ENCODE results near the gene ZNF689. TPM values are rescaled to one million over a fixed set of nuclear protein-coding genes. Genes with fewer than 3 reads are reported as not detected.

ZNF689 gene
- polyA plus RNA-seq, 2 of the 4 experiments (the other 2 are of a cell fraction) = 6.8 to 7.4 TPM

- TF ChIP-seq HOXB5 (CRISPR knock-in tag; IDR thresholded peaks at IDR 0.05) = no peak
- no peak for TF ChIP-seq HOXB13 (CRISPR knock-in tag; IDR thresholded peaks at IDR 0.05; ENCODE audit: low read depth)
- TF ChIP-seq ELK1 (IDR thresholded peaks at IDR 0.05; ENCODE audit: low read depth, low read length) = no peak
- TF ChIP-seq NR3C1 (IDR thresholded peaks at IDR 0.05) = no peak
- TF ChIP-seq ZFP36 (IDR thresholded peaks at IDR 0.05; ENCODE audit: borderline replicate concordance, partially characterized antibody) = no peak
- no peak for TF ChIP-seq BHLHE40 (IDR thresholded peaks at IDR 0.05; ENCODE audit: low read depth, low read length)
- no peak for TF ChIP-seq POLR2AphosphoS2 (conservative IDR thresholded peaks at IDR 0.05; ENCODE audit: low read length)
- TF ChIP-seq, protein P1, sequence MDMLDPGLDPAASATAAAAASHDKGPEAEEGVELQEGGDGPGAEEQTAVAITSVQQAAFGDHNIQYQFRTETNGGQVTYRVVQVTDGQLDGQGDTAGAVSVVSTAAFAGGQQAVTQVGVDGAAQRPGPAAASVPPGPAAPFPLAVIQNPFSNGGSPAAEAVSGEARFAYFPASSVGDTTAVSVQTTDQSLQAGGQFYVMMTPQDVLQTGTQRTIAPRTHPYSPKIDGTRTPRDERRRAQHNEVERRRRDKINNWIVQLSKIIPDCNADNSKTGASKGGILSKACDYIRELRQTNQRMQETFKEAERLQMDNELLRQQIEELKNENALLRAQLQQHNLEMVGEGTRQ (IDR thresholded peaks at IDR 0.05) = no peak
- no peak for TF ChIP-seq CHD2 (IDR thresholded peaks at IDR 0.05; ENCODE audit: low read length, partially characterized antibody)
- no peak for TF ChIP-seq TFCP2L1 (CRISPR knock-in tag; IDR thresholded peaks at IDR 0.05)
- no peak for TF ChIP-seq SMC3 (IDR thresholded peaks at IDR 0.05)
Observed at GRCh38 chr16:30574678-30575077, 35.5 kb downstream of the ZNF689 start (continued).

DNA sequence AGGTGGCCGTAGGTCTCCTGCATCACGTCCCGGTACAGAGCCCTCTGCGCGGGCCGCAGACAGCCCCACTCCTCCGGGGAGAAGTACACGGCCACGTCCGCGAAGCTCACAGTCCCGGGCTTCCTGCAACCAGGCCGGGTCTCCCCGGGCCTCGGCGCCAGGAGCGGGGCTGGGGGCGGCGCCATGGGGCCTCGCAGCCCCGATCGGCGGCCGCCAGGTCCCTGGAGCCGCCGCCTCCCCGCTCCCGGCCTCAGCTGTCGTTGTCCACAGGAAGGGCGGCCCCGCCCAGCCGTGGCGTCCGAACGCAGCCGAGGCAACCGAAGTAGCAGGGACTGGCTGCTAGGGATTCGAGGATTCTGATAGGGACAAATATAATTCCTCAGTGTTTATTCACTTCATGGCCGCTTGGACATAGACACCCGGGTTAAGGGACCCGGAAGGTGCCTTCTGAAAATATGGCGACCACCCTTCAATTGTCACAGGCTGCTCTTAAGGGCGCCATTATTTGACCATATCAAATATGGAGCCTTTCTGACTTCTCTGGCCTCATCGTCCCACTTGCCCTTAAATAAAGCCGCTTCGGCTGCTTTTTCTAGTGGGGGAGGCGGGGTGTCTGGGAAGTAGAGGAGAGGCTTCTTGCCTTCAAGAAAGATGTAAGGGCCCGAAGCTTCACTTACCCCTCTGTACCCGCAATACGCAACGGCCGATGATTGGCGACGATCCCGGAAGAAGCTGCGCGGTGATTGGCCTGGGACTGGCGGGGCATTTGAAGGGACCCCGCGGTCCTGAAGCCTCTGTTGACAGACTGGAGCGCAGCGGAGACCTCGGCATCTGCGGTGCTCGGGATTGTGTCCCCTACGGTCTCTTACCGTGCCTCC, 38.5 kb downstream of the ZNF689 start, which contains the start of gene ZNF688:
ZNF688 (minus strand) TSS at position 270 of the 878 bp plus-strand sequence; CDS start at position 185, 85 bp downstream.
- ATAC-seq (peak; percentile 89 to 92), FAIRE-seq (no peak), DNase-seq (ENCODE audit: low read depth in 1 of 2, low spot score in 1 of 2) (peak; percentile 95 to 97)
- ChIA-PET CTCF (interaction anchor here (0.9 to 2.8 kb wide), 10 partner anchors 10 to 142 kb away, joined by 3 to 14 read pairs (median 6); partner anchors contain the start of genes DCTPP1, PRR14 and ZNF764), POLR2A (interaction anchor here (0.7 to 2.7 kb wide), 10 partner anchors 13 to 162 kb away, joined by 3 to 44 read pairs (median 4); partner anchors contain the start of genes DCTPP1, ZNF689, ZNF747 and ZNF764)
- Histone ChIP-seq H3K4me1 (peaks cover 42% of the 10 kb centered on the region), H3K4me2 (peak within 1 kb of the TSS; percentile 90), H3K4me3 (peak within 1 kb of the TSS; percentile 53), H3K9me3 (no peaks in the 10 kb centered on the region), H3K27ac (peak within 1 kb of the TSS; percentile 87 to 98)
- 4% methylated on average over 29 of the region's 67 CpGs for WGBS (ENCODE audit: missing lambda C conversion rate)
- TF ChIP-seq KDM1A (IDR thresholded peaks at IDR 0.05; ENCODE audit: low read depth) = no peak
- no peak for TF ChIP-seq FOSL2 (IDR thresholded peaks at IDR 0.05)
- no peak for TF ChIP-seq FOSL2 (CRISPR knock-in tag; IDR thresholded peaks at IDR 0.05)
- TF ChIP-seq NR3C1 (IDR thresholded peaks at IDR 0.05) = no peak
- TF ChIP-seq, protein P1 (IDR thresholded peaks at IDR 0.05) = no peak
- TF ChIP-seq RNF2 (IDR thresholded peaks at IDR 0.05; ENCODE audit: borderline replicate concordance, low read depth) = no peak
- no peak for TF ChIP-seq BHLHE40 (IDR thresholded peaks at IDR 0.05; ENCODE audit: low read depth, low read length)
- TF ChIP-seq NPAS2 (CRISPR knock-in tag; IDR thresholded peaks at IDR 0.05; ENCODE audit: borderline replicate concordance) = no peak
- TF ChIP-seq CHD4 (IDR thresholded peaks at IDR 0.05; ENCODE audit: borderline replicate concordance) = no peak
- TF ChIP-seq POLR2A (IDR thresholded peaks at IDR 0.05; ENCODE audit: low read length) = peak; percentile 46
- TF ChIP-seq GATA3 (IDR thresholded peaks at IDR 0.05; ENCODE audit: borderline replicate concordance) = no peak
- no peak for TF ChIP-seq HDAC2 (IDR thresholded peaks at IDR 0.05)
- no peak for TF ChIP-seq JUNB (IDR thresholded peaks at IDR 0.05)
- no peak for TF ChIP-seq RCOR1 (IDR thresholded peaks at IDR 0.05; ENCODE audit: low read depth, low read length)
- TF ChIP-seq MAZ (IDR thresholded peaks at IDR 0.05; ENCODE audit: borderline replicate concordance, low read depth, low read length) = no peak
- TF ChIP-seq CHD2 (IDR thresholded peaks at IDR 0.05; ENCODE audit: low read length, partially characterized antibody) = no peak
- TF ChIP-seq MAFK (IDR thresholded peaks at IDR 0.05; ENCODE audit: partially characterized antibody) = no peak
- TF ChIP-seq RARB (CRISPR knock-in tag; IDR thresholded peaks at IDR 0.05) = no peak
- no peak for TF ChIP-seq SREBF2 (IDR thresholded peaks at IDR 0.05)
- TF ChIP-seq RFX5 (IDR thresholded peaks at IDR 0.05) = no peak
- no peak for TF ChIP-seq ZNF302 (CRISPR knock-in tag; IDR thresholded peaks at IDR 0.05)
- TF ChIP-seq CBX8 (IDR thresholded peaks at IDR 0.05) = no peak
- no peak for TF ChIP-seq HOXA7 (CRISPR knock-in tag; IDR thresholded peaks at IDR 0.05)
- no peak for TF ChIP-seq FOXS1 (CRISPR knock-in tag; IDR thresholded peaks at IDR 0.05)
- TF ChIP-seq HEYL (CRISPR knock-in tag; IDR thresholded peaks at IDR 0.05) = no peak
- no peak for TF ChIP-seq EHMT2 (IDR thresholded peaks at IDR 0.05; ENCODE audit: low read depth)
- peak; percentile 83 for TF ChIP-seq KDM5A (IDR thresholded peaks at IDR 0.05)
- TF ChIP-seq, protein P2, sequence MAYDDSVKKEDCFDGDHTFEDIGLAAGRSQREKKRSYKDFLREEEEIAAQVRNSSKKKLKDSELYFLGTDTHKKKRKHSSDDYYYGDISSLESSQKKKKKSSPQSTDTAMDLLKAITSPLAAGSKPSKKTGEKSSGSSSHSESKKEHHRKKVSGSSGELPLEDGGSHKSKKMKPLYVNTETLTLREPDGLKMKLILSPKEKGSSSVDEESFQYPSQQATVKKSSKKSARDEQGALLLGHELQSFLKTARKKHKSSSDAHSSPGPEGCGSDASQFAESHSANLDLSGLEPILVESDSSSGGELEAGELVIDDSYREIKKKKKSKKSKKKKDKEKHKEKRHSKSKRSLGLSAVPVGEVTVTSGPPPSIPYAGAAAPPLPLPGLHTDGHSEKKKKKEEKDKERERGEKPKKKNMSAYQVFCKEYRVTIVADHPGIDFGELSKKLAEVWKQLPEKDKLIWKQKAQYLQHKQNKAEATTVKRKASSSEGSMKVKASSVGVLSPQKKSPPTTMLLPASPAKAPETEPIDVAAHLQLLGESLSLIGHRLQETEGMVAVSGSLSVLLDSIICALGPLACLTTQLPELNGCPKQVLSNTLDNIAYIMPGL (CRISPR knock-in tag; IDR thresholded peaks at IDR 0.05; ENCODE audit: borderline replicate concordance) = no peak
- TF ChIP-seq TFCP2L1 (CRISPR knock-in tag; IDR thresholded peaks at IDR 0.05) = no peak

Measured in A549 (cell line).